GM12878 (cell line): Measurements from ENCODE around the gene NUDT22. TPM values are rescaled to one million over a fixed set of nuclear protein-coding genes. Genes with fewer than 3 reads are reported as not detected.
A peak's percentile ranks its signal among the peaks of the same experiment; 100 is the strongest.

Experiments used
- ATAC-seq: fragments of 200-7000 bp; cut with Tn5 transposase; 3 replicates; pipeline ENCODE4 v1.9.1; 2020; ENCODE audit warnings: mild to moderate bottlenecking, moderate library complexity
- BruUV-seq: library from RNA; stranded (reverse); fragments of 400-500 nt; replicated peaks from 2 replicates; lab custom pipeline; 2021; lab: Mats Ljungman, UMichigan
- CTCF ChIA-PET: fragments of 300-600 bp; sonication (Branson Sonifier 250); formaldehyde crosslinking; extraction: SDS; loops from one replicate; lab custom pipeline; 2021; ENCODE audit warnings: inconsistent platforms; lab: Yijun Ruan, JAX
- POLR2A ChIA-PET: fragments of 350-600 bp; formaldehyde crosslinking; extraction: SDS; loops from one replicate; lab custom pipeline; 2021; ENCODE audit warnings: inconsistent platforms; lab: Charles Lee
- RAD21 ChIA-PET: fragments of 300-600 bp; sonication (Branson Sonifier 250); formaldehyde crosslinking; loops from one replicate; lab custom pipeline; 2023; ENCODE audit warnings: antibody characterized with exemption; ENCODE audit not compliant: unreplicated experiment; lab: Charles Lee
- SMC1A ChIA-PET: fragments of 300-600 bp; sonication (Branson Sonifier 250); formaldehyde crosslinking; loops from one replicate; lab custom pipeline; 2023; ENCODE audit not compliant: unreplicated experiment, uncharacterized antibody; lab: Charles Lee
- DNase-seq: peaks from one replicate; pipeline ENCODE4 v3.0.0-alpha.2; 2011; ENCODE audit warnings: low read depth, low spot score
- FAIRE-seq: peaks from 3 replicates; lab custom pipeline; 2011; peaks lifted over from hg19 to GRCh38; lab: Jason Lieb, UNC
- H2AFZ ChIP-seq: 2 replicates; pipeline ENCODE4 v1.6.0; 2011; ENCODE audit warnings: low read depth, low read length, control low read depth; ENCODE audit not compliant: control insufficient read depth
- H3K27ac ChIP-seq: 2 replicates; pipeline ENCODE4 v1.5.1; 2011; ENCODE audit warnings: control low read depth; ENCODE audit not compliant: control insufficient read depth, insufficient read depth
- H3K27me3 ChIP-seq, 2 experiments: replicated peaks in 1 of 2; 2 replicates each; pipeline versions ENCODE4 v1.6.0 to v1.6.1; 2011; ENCODE audit warnings: low read length in 1 of 2; ENCODE audit not compliant: control insufficient read depth in 2 of 2, insufficient read depth in 2 of 2
- H3K36me3 ChIP-seq, 2 experiments: 2 replicates each; pipeline ENCODE4 v1.5.1; 2011; ENCODE audit warnings: low read length in 1 of 2; ENCODE audit not compliant: control insufficient read depth in 2 of 2, insufficient read depth in 2 of 2
- H3K4me1 ChIP-seq: 2 replicates; pipeline ENCODE4 v1.6.1; 2011; ENCODE audit warnings: mild to moderate bottlenecking, low read length, moderate library complexity, mixed read lengths; ENCODE audit not compliant: control insufficient read depth, insufficient read depth
- H3K4me2 ChIP-seq: 2 replicates; pipeline ENCODE4 v1.6.0; 2011; ENCODE audit warnings: control low read depth; ENCODE audit not compliant: control insufficient read depth, insufficient read depth
- H3K4me3 ChIP-seq: fragments of 200-600 bp; sonication (generic); 2 replicates; pipeline ENCODE4 v1.5.1; 2016
- H3K79me2 ChIP-seq: 2 replicates; pipeline ENCODE4 v1.6.0; 2011; ENCODE audit warnings: low read length; ENCODE audit not compliant: control insufficient read depth, insufficient read depth
- H3K9ac ChIP-seq: 2 replicates; pipeline ENCODE4 v1.8.0; 2011; ENCODE audit warnings: low read length, control low read depth, mixed read lengths; ENCODE audit not compliant: control insufficient read depth, insufficient read depth
- H3K9me3 ChIP-seq: replicated peaks from 3 replicates; pipeline ENCODE4 v1.5.1; 2011; ENCODE audit warnings: mild to moderate bottlenecking, low read length; ENCODE audit not compliant: control insufficient read depth, insufficient read depth
- H4K20me1 ChIP-seq: 2 replicates; pipeline ENCODE4 v1.6.0; 2011; ENCODE audit not compliant: control insufficient read depth, insufficient read depth
- KDM1A ChIP-seq: fragments of 200-600 bp; sonication (generic); IDR thresholded peaks from 2 replicates; pipeline ENCODE4 v1.6.1; 2016; ENCODE audit warnings: borderline replicate concordance
- PML ChIP-seq: IDR thresholded peaks from 2 replicates; pipeline ENCODE4 v1.6.1; 2012; ENCODE audit warnings: low read length, inconsistent platforms
- WRNIP1 ChIP-seq: IDR thresholded peaks from 2 replicates; pipeline ENCODE4 v1.6.1; 2011; ENCODE audit warnings: low read depth, low read length, improper control_type of control experiment, borderline replicate concordance
- WGBS: methylation state at CpG from one replicate; pipeline ENCODE4 v1.1.6; 2016; ENCODE audit warnings: low lambda C conversion rate; ENCODE audit not compliant: insufficient replicate concordance, insufficient coverage; ENCODE audit errors: missing lambda C conversion rate; 5-methylcytosine and 5-hydroxymethylcytosine counted together
- in situ Hi-C: fragments of 300-500 bp; cut with MboI; formaldehyde crosslinking; loops from 9 replicates; pipeline ENCODE4 v1.14.3; 2018; ENCODE audit warnings: mixed read lengths
- intact Hi-C: fragments of 100-400 bp; cut with micrococcal nuclease; formaldehyde crosslinking; loops from one replicate; pipeline ENCODE4 v1.14.2; 2022; ENCODE audit not compliant: unreplicated experiment
- polyA plus RNA-seq, 11 experiments: library from polyadenylated mRNA; depleted of rRNA in 4 of 11; unstranded in 6 of 11; stranded (reverse) in 5 of 11; fragments of >200 nt; fragmentation: Nextera tagmentation in 4 of 11; fragmentation: Illumina TruSeq in 1 of 11; extraction: Ambion mirVana in 4 of 11; extraction: Trizol in 1 of 11; gene quantifications; 1 replicate in 1 of 11; 2 replicates in 10 of 11; pipeline versions ENCODE4 v1.2.1 to v1.2.3, GENCODE V29; 2011 to 2016; ENCODE audit warnings: inconsistent platforms in 2 of 11, missing spikeins in 2 of 11, low read depth in 1 of 11
- total RNA-seq, 4 experiments: library from RNA; depleted of rRNA in 3 of 4; stranded (reverse); fragments of >200 nt in 3 of 4; fragmentation: Illumina TruSeq in 1 of 4; extraction: Trizol in 1 of 4; gene quantifications; 2 replicates each; pipeline versions ENCODE4 v1.2.1 to v1.2.3, GENCODE V29; 2013 to 2021
- TF ChIP-seq, protein P1 (sequence below): fragments of 450-650 bp; conservative IDR thresholded peaks from 2 replicates; pipeline ENCODE4 v1.6.1; 2017; ENCODE audit warnings: mild to moderate bottlenecking, moderate library complexity

NUDT22 gene
- total and polyA plus RNA-seq, 10 of the 15 experiments (the other 5 are each of a cell fraction or from before 2014, with no cell fraction given): 6.7 to 115 (median 64.7) TPM

DNA sequence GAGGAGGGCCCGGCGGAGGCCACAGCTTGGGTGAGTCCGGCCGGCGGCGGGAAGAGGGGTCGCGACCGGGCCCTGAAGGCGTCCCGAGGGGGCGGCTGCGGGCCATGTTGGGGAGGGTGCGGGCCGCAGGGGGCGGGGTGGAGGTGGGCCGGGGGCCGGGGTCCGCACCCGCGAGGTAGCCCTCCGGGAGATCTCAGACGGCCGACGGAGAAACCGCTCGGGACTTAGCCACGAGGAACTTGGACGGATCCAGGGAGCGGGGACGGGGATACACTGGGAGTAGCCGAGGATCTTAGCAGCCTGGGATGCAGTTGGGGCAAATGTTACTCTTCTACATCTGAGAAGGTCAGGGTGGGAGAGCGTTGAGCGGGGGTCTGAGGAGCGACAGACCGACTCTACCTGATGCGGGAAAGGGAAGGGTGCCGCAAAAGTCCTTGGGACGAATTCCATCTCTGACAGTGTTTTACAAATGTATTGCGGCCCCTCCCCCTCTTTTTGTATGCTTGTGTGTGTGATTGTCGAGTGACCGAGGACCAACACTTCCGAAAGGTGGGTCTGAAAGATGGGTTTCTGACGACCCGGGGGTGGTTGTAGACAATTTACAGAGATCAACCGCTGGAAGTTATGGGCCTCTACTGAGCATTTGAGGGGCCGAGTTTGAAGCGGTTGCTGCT, 39.4 kb upstream of the NUDT22 start:
- no peak overlapping the region for H3K4me3 ChIP-seq
- FAIRE-seq (no peak), DNase-seq (no peak), ATAC-seq (no peak)
- peaks cover 44% of the 10 kb centered on the region for H3K79me2 ChIP-seq
- CTCF ChIA-PET: interaction anchor here (0.6 to 5.6 kb wide), 9 partner anchors 10 to 145 kb away, joined by 3 to 52 read pairs (median 4); partner anchors contain the start of genes CATSPERZ, FERMT3 and FKBP2
- TF ChIP-seq KDM1A (no peak), PML (0 out of 2 replicates have a peak, but pooled peaks have one; percentile 13), WRNIP1 (peak; percentile 33; the same call in 1 of the 2 replicates)
- TF ChIP-seq, protein P1, sequence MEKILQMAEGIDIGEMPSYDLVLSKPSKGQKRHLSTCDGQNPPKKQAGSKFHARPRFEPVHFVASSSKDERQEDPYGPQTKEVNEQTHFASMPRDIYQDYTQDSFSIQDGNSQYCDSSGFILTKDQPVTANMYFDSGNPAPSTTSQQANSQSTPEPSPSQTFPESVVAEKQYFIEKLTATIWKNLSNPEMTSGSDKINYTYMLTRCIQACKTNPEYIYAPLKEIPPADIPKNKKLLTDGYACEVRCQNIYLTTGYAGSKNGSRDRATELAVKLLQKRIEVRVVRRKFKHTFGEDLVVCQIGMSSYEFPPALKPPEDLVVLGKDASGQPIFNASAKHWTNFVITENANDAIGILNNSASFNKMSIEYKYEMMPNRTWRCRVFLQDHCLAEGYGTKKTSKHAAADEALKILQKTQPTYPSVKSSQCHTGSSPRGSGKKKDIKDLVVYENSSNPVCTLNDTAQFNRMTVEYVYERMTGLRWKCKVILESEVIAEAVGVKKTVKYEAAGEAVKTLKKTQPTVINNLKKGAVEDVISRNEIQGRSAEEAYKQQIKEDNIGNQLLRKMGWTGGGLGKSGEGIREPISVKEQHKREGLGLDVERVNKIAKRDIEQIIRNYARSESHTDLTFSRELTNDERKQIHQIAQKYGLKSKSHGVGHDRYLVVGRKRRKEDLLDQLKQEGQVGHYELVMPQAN: no peak
- H3K4me1 ChIP-seq: peaks cover 15% of the 10 kb centered on the region
- no peak overlapping the region for H2AFZ ChIP-seq
- H4K20me1 ChIP-seq: peaks cover 3% of the 10 kb centered on the region; the same call in 1 of the 2 replicates
- WGBS: 1% methylated on average over 26 of the region's 48 CpGs
- no TSS peak for BruUV-seq
- SMC1A ChIA-PET: interaction anchor here (1.1 to 2.3 kb wide), 3 partner anchors 18 to 20 kb away, joined by 5 to 15 read pairs (median 10); partner anchors contain the start of gene FERMT3
- in situ Hi-C loops: no loop called here
- H3K4me2 ChIP-seq: no peak overlapping the region
- no peaks in the 10 kb centered on the region for H3K27me3 ChIP-seq
- POLR2A ChIA-PET: interaction anchor here (0.5 to 6.4 kb wide), 6 partner anchors 9 to 1713 kb away, joined by 3 to 68 read pairs (median 4); partner anchors contain the start of gene FERMT3
- H3K9me3 ChIP-seq: no peaks in the 10 kb centered on the region
- H3K9ac ChIP-seq: no peak overlapping the region
- H3K36me3 ChIP-seq: peaks cover 0 to 3% of the 10 kb centered on the region in 2 experiments; a peak in 1 of 4 replicates
- intact Hi-C loops: loop anchor here (2.0 kb wide), 1 partner anchor 18 kb away; no protein-coding TSS in a partner anchor
- RAD21 ChIA-PET: interaction anchor here (0.7 to 2.5 kb wide), 4 partner anchors 19 to 131 kb away, joined by 3 to 32 read pairs (median 4); partner anchors contain the start of genes FERMT3, MACROD1 and TRMT112
- H3K27ac ChIP-seq: no peak overlapping the region
